H1 (cell line): ENCODE data around the gene BYSL. TPM values are rescaled to one million over a fixed set of nuclear protein-coding genes. Genes with fewer than 3 reads are reported as not detected.

Experiments
- MAX ChIP-seq: IDR thresholded peaks from 2 replicates; pipeline ENCODE4 v1.6.1; 2012; ENCODE audit warnings: inconsistent platforms
- SIN3A ChIP-seq, 2 experiments: IDR thresholded peaks in 1 of 2; conservative IDR thresholded peaks in 1 of 2; 2 replicates each; pipeline ENCODE4 v1.6.1; 2011 to 2012; ENCODE audit warnings: low read length in 2 of 2, improper control_type of control experiment in 1 of 2, low read depth in 1 of 2, mild to moderate bottlenecking in 1 of 2
- SP1 ChIP-seq: IDR thresholded peaks from 2 replicates; pipeline ENCODE4 v1.6.1; 2011; ENCODE audit warnings: low read depth, low read length
- TCF12 ChIP-seq: IDR thresholded peaks from 2 replicates; pipeline ENCODE4 v1.6.1; 2011; ENCODE audit warnings: low read depth, mild to moderate bottlenecking, low read length
- polyA plus RNA-seq, 7 experiments: library from polyadenylated mRNA; depleted of rRNA in 3 of 7; stranded (reverse) in 5 of 7; unstranded in 2 of 7; fragments of >200 nt in 5 of 7; fragments of 200-250 nt in 2 of 7; gene quantifications; 1 replicate in 5 of 7; 2 replicates in 1 of 7; 4 replicates in 1 of 7; pipeline versions ENCODE4 v1.2.1 to v1.2.3, GENCODE V29; 2011 to 2013; ENCODE audit warnings: missing spikeins in 2 of 7, mixed read lengths in 2 of 7
- total RNA-seq: library from RNA; stranded (reverse); fragmentation: NEBNext Ultra II Directional; extraction: Animal tissue kit (Norgen Biotek cat#: 25700); gene quantifications from 2 replicates; pipeline ENCODE4 v1.2.1, GENCODE V29; 2021
- TF ChIP-seq, protein P1 (sequence below), 3 experiments: IDR thresholded peaks; 1 replicate in 2 of 3; 2 replicates in 1 of 3; pipeline versions ENCODE4 v1.5.1 to v1.6.1; 2011; ENCODE audit warnings: low read length in 3 of 3, mild to moderate bottlenecking in 3 of 3, inconsistent platforms in 2 of 3, low read depth in 1 of 3, moderate library complexity in 1 of 3; ENCODE audit not compliant: insufficient read depth in 1 of 3; ENCODE audit errors: control extremely low read depth in 1 of 3
- TF ChIP-seq, protein P2 (sequence below): fragments of 300-600 bp; sonication (generic); IDR thresholded peaks from 2 replicates; pipeline ENCODE4 v1.7.1; 2012; ENCODE audit warnings: low read length, moderate library complexity, mild to moderate bottlenecking, inconsistent platforms; ENCODE audit not compliant: insufficient replicate concordance

The BYSL gene
- total and polyA plus RNA-seq, 2 of the 8 experiments (the other 6 are each of a cell fraction or from before 2014, with no cell fraction given): 37.3 to 49.2 TPM

DNA sequence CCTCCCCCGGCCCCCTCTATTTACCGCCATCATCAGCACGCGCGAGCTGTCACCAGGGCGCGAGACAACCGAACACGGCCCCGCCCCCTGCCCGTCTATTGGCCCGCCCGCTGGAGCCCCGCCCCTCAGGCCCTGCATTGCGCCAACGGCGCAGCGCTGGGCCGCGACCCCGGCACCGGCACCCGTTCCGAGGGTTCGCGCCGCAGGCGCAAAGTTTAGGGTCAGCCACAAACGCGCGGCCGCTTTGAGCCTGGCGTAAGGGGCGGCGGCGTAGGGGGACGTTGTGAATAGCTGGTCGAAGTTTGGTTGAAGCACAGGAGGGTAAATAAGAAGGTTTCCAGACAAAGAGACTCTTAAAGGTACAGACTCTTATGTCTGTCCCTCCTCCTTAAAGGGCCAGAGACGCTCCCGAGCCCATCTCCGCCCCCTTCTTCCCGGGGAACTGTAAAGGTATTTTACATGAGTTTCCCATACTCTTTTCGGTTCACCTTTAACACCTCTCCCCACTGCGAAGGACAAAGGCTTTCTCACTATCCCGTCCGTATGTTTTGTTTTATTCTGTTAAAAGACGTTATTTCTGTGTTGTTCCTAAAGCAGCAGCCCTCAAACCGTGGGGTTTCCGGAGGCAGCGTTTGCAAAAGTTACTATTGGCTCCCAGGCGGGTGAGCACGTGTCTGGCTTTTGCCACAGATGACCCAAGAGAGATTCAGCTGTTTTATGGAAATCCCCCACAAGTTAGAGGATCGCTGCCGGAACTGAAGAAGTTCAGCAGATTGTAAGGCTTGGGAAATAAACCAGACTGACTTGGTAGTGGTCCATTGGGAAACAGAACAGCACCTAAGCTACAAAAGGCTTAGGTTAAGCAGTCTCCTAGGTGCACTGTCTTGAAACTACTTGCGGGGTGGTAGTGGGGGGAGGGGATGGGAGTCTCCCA is 25.7 kb upstream of the BYSL start, which contains the start of gene USP49 (continued):
- TF ChIP-seq, protein P1, sequence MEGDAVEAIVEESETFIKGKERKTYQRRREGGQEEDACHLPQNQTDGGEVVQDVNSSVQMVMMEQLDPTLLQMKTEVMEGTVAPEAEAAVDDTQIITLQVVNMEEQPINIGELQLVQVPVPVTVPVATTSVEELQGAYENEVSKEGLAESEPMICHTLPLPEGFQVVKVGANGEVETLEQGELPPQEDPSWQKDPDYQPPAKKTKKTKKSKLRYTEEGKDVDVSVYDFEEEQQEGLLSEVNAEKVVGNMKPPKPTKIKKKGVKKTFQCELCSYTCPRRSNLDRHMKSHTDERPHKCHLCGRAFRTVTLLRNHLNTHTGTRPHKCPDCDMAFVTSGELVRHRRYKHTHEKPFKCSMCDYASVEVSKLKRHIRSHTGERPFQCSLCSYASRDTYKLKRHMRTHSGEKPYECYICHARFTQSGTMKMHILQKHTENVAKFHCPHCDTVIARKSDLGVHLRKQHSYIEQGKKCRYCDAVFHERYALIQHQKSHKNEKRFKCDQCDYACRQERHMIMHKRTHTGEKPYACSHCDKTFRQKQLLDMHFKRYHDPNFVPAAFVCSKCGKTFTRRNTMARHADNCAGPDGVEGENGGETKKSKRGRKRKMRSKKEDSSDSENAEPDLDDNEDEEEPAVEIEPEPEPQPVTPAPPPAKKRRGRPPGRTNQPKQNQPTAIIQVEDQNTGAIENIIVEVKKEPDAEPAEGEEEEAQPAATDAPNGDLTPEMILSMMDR (IDR thresholded peaks at IDR 0.05; ENCODE audit: control extremely low read depth in 1 of 3, insufficient read depth in 1 of 3, low read depth in 1 of 3, low read length in 3 of 3): no peak
- TF ChIP-seq TCF12 (no peak), SIN3A (conservative IDR thresholded peaks at IDR 0.05 in 1 of 2, IDR thresholded peaks at IDR 0.05 in 1 of 2; ENCODE audit: low read depth in 1 of 2, low read length in 2 of 2) (peak; percentile 30 to 86; a peak in 2 of 4 replicates), MAX (peak; percentile 88), SP1 (no peak)
- TF ChIP-seq, protein P2, sequence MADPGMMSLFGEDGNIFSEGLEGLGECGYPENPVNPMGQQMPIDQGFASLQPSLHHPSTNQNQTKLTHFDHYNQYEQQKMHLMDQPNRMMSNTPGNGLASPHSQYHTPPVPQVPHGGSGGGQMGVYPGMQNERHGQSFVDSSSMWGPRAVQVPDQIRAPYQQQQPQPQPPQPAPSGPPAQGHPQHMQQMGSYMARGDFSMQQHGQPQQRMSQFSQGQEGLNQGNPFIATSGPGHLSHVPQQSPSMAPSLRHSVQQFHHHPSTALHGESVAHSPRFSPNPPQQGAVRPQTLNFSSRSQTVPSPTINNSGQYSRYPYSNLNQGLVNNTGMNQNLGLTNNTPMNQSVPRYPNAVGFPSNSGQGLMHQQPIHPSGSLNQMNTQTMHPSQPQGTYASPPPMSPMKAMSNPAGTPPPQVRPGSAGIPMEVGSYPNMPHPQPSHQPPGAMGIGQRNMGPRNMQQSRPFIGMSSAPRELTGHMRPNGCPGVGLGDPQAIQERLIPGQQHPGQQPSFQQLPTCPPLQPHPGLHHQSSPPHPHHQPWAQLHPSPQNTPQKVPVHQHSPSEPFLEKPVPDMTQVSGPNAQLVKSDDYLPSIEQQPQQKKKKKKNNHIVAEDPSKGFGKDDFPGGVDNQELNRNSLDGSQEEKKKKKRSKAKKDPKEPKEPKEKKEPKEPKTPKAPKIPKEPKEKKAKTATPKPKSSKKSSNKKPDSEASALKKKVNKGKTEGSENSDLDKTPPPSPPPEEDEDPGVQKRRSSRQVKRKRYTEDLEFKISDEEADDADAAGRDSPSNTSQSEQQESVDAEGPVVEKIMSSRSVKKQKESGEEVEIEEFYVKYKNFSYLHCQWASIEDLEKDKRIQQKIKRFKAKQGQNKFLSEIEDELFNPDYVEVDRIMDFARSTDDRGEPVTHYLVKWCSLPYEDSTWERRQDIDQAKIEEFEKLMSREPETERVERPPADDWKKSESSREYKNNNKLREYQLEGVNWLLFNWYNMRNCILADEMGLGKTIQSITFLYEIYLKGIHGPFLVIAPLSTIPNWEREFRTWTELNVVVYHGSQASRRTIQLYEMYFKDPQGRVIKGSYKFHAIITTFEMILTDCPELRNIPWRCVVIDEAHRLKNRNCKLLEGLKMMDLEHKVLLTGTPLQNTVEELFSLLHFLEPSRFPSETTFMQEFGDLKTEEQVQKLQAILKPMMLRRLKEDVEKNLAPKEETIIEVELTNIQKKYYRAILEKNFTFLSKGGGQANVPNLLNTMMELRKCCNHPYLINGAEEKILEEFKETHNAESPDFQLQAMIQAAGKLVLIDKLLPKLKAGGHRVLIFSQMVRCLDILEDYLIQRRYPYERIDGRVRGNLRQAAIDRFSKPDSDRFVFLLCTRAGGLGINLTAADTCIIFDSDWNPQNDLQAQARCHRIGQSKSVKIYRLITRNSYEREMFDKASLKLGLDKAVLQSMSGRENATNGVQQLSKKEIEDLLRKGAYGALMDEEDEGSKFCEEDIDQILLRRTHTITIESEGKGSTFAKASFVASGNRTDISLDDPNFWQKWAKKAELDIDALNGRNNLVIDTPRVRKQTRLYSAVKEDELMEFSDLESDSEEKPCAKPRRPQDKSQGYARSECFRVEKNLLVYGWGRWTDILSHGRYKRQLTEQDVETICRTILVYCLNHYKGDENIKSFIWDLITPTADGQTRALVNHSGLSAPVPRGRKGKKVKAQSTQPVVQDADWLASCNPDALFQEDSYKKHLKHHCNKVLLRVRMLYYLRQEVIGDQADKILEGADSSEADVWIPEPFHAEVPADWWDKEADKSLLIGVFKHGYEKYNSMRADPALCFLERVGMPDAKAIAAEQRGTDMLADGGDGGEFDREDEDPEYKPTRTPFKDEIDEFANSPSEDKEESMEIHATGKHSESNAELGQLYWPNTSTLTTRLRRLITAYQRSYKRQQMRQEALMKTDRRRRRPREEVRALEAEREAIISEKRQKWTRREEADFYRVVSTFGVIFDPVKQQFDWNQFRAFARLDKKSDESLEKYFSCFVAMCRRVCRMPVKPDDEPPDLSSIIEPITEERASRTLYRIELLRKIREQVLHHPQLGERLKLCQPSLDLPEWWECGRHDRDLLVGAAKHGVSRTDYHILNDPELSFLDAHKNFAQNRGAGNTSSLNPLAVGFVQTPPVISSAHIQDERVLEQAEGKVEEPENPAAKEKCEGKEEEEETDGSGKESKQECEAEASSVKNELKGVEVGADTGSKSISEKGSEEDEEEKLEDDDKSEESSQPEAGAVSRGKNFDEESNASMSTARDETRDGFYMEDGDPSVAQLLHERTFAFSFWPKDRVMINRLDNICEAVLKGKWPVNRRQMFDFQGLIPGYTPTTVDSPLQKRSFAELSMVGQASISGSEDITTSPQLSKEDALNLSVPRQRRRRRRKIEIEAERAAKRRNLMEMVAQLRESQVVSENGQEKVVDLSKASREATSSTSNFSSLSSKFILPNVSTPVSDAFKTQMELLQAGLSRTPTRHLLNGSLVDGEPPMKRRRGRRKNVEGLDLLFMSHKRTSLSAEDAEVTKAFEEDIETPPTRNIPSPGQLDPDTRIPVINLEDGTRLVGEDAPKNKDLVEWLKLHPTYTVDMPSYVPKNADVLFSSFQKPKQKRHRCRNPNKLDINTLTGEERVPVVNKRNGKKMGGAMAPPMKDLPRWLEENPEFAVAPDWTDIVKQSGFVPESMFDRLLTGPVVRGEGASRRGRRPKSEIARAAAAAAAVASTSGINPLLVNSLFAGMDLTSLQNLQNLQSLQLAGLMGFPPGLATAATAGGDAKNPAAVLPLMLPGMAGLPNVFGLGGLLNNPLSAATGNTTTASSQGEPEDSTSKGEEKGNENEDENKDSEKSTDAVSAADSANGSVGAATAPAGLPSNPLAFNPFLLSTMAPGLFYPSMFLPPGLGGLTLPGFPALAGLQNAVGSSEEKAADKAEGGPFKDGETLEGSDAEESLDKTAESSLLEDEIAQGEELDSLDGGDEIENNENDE: no peak
